Fibroblast of lung (primary cell): Measurements from ENCODE around the gene THOC3.
"Not testable (repeated sequence)": the region's sequence is repeated elsewhere in the genome, so short reads cannot be mapped to it uniquely, and the experiment has no call there.

Experiments used
- EZH2 ChIP-seq: IDR thresholded peaks from 2 replicates; pipeline ENCODE4 v1.5.1; 2012; ENCODE audit warnings: low read length, control low read depth, mild to moderate bottlenecking; ENCODE audit errors: missing control alignments
- TF ChIP-seq, protein P1 (sequence below), 2 donors: IDR thresholded peaks in 1 of 2; conservative IDR thresholded peaks in 1 of 2; 1 replicate in 1 of 2; 2 replicates in 1 of 2; pipeline ENCODE4 v1.5.1; 2011 to 2012; ENCODE audit warnings: low read length in 2 of 2, control low read depth in 1 of 2, inconsistent platforms in 1 of 2, low read depth in 1 of 2, mild to moderate bottlenecking in 1 of 2

DNA sequence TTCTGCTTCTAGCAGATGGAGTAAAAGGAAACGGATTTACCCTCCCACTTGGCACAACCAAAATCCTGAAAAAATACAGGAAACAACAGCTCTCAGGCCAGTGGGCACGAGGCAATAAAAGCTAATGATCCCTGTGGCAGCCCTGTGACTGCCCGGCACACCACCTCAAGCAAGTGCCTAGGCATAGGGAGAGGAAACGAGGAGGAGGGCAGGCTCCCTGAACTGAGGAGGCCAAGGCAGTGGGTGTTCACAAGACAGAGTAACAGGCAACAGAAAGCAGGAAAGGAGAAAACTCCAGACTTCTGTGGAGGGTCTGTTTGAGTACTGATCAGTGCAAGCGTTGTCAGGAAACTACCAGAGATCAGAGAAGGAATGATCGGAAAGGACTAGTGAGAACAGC, 29.9 kb upstream of the THOC3 start:
- TF ChIP-seq EZH2, result not testable (repeated sequence)
- TF ChIP-seq, protein P1, sequence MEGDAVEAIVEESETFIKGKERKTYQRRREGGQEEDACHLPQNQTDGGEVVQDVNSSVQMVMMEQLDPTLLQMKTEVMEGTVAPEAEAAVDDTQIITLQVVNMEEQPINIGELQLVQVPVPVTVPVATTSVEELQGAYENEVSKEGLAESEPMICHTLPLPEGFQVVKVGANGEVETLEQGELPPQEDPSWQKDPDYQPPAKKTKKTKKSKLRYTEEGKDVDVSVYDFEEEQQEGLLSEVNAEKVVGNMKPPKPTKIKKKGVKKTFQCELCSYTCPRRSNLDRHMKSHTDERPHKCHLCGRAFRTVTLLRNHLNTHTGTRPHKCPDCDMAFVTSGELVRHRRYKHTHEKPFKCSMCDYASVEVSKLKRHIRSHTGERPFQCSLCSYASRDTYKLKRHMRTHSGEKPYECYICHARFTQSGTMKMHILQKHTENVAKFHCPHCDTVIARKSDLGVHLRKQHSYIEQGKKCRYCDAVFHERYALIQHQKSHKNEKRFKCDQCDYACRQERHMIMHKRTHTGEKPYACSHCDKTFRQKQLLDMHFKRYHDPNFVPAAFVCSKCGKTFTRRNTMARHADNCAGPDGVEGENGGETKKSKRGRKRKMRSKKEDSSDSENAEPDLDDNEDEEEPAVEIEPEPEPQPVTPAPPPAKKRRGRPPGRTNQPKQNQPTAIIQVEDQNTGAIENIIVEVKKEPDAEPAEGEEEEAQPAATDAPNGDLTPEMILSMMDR (conservative IDR thresholded peaks at IDR 0.05 in 1 of 2, IDR thresholded peaks at IDR 0.05 in 1 of 2; ENCODE audit: low read depth in 1 of 2, low read length in 2 of 2), result not testable (repeated sequence)
